ENCODE measurements around the gene FAM234A.

Gene FAM234A

DNA sequence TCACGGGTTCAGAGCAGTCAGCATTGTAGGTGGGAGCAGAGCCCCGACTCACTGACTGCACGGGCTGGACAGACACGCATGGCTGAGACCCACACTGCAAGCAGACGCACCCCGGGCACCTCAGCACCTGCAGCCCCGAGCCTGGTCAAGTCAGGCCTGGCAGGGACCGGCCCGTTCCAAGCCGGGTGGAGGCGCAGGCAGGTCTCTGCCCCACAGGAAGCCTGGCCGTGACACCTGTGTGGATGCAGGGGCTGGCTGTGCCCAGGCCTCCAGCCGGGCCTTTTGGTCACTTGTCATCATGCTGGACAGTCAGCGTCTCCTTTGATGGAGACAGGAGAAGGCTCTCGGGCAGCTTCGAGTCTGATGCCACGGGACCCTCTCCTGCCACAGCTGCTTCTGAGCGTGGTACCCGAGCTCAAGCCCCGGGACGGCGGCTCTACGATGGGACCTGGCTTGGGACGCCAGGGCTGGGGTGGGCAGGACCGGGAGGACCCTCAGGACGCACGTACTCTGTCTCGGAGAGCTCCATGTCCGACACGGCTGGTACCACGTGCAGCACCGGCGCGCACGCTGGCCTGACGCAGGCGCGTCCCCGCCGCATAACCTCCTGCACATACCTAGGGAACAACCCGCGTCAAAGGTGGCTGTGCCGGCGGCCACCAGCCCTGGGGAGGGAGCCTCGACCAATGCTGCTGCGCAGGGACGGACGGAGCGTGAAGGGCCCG is 56.2 kb downstream of the FAM234A start:
- no peak overlapping the region for H3K4me3 ChIP-seq (ENCODE audit: low read depth, low read length)
- no peak for DNase-seq (ENCODE audit: low read depth)

DNA sequence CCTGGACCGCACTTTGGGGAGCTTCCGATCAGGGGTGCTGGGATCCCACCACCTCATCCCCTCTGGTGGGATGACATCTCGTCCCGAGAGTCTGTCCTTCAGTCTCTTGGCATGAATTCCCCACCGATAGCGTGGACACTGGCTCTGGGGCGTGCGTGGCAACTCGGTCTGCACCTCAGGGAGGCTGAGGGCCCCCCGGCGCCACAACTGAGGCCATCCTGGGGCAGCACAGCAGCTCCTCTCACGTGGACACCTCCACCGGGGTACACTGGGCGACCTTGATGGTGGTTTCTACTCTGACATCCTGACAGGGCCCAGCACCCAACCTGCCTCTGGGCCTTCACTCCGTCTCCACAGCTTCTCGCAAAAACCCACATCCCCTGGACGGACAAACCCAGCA is 56.9 kb downstream of the FAM234A start:
- H3K4me3 ChIP-seq (ENCODE audit: low read depth, low read length) = no peak overlapping the region
- DNase-seq (ENCODE audit: low read depth) = no peak

DNA sequence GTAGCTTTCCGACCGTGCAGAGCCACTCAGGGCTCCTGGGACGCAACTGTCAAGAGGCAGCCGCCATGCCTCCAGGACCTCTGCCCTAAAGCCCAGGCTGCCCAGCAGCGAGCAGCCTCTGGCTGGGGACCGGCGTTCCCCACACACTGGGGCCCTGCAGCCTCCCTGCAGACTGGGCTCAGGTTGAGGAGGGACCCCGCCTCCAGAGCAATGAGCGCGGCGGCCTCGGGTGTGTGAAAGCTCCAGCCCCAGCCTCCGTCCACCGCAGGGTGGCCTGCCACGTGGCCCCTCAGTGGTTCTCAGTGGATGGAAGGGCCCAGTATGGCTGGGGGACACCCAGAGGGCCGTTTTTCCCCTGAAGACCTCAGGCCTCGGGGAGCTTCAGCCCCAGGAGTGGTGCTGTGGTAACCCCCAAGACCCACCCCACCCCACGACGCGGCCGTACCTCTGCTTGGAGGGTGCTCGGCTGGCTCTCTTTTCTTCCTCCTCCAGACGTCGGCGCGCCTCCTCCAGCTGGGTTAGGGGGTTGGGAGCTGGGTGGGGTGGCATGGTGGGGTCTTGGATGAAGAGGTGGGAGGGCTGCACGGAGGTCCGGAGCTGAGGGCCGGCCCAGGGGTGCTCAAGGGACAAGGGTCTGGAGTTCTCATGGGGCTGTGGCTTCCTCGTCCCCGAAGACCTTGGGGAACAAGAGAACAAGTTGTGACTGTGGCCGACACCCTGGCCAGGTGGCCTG is 58.6 kb downstream of the FAM234A start:
- DNase-seq (ENCODE audit: low read depth) = no peak
- H3K4me3 ChIP-seq (ENCODE audit: low read depth, low read length) = no peak overlapping the region

DNA sequence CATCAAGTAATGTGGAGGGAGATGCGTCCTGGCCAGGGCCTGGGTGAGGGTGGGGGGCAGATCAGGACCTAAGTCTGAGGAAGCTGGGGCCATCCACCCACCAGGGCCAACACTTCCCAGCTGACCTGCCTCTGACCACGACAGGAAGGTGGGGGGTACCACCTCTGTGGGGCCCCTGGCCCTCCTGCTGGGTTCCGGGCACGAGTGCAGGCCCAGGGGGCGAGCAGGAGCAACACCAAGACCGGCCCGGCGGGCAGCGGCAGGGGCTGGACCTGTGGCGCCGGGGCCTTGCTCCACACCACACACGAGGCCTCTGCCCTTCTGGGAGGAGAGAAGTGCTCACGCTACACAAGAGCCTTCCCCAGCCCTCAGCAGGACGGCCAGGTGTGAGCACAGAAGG is 61.7 kb downstream of the FAM234A start:
- H3K4me3 ChIP-seq (ENCODE audit: low read depth, low read length) = no peak overlapping the region
- DNase-seq (ENCODE audit: low read depth) = no peak

DNA sequence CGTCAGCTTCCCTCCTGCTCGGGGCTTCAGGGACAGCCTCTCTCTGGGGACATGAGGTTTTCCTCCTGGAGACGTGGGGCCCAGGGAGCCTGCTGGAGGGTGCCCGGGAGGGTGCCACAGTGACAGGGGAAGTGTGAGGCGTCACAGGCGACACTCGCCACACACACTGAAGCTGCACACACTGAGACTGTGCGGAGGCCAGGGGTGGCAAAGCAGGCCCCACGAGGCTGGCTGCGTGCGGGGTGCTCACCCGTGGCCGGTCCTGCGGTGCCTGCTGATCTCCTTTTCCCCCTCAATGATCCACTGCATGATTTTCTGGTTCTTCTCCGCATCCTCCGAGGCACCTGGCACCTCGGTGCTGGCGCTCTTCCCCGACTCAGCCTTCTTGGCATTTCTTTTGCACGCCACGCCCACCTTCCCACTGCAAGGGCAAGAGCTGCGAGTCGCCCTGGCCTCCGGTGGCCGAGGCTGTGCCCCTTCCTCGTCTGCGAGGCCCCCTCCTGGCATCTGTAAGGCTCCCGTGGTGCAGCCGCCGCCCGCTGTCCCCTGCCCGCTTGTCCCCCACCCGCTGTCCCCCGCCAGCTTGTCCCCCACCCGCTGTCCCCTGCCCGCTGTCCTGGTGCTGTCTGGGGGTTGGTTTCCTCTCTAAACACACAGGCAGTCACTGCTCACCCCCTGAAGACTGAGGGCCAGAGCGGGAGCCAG is 62.3 kb downstream of the FAM234A start:
- DNase-seq (ENCODE audit: low read depth) = no peak
- no peak overlapping the region for H3K4me3 ChIP-seq (ENCODE audit: low read depth, low read length)

DNA sequence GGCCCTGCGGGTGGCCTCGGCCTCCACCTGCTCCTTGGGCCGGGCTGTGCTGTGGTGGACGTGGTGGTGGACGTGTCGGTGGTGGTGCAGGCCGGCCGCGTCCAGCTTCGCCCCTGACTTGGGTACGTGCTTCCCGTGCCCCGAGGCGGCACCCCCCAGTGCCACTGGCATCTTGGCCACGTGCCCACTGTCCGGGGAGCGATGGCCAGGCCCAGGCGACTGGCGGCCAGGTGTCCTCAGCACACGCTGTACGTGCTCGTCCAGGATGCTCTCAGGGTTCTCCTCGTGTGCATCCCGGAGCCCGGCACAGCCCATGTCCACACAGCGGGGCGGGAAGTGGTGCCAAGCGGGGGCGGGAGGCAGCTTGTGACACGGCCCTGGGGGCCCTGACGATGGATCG is 63.2 kb downstream of the FAM234A start:
- DNase-seq (ENCODE audit: low read depth) = no peak
- no peak overlapping the region for H3K4me3 ChIP-seq (ENCODE audit: low read depth, low read length)

DNA sequence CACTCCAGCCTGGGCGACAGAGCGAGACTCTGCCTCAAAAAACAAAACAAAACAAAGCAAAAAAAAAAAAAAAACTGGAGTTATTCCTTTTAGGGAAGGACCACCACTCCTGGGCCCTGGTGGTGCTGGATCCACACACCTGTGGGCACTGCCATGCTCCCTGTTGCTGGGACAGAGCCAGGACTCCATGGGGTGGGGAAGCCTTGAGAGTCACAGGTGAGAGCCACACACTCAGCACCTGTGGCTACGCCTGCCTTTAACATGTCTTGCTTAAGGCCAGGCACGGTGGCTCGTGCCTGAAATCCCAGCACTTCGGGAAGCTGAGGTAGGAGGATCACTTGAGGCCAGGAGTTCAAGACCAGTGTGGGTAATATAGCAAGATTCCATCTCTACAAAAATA is 66.6 kb downstream of the FAM234A start:
- H3K4me3 ChIP-seq (ENCODE audit: low read depth, low read length) = no peak overlapping the region
- no peak for DNase-seq (ENCODE audit: low read depth)

DNA sequence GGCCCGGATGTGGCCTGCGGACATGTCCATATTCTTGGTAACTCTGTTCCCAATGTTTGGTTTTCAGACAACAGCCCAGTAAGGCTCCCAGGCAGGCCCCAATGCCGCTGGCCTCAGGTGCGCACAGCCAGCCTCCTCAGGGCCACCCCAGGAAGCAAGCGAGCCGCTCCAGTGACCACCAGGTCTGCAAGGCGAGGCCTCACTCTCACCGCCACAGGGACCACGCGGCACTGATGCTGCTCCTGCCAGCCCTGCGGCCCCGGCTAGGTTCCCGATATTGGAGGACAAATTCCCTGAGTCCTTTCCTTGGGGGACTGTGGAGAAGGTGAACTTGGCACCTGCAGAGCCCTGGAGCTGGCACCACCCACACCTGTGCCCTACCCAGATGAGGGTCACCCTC is 67.3 kb downstream of the FAM234A start:
- no peak for DNase-seq (ENCODE audit: low read depth)
- no peak overlapping the region for H3K4me3 ChIP-seq (ENCODE audit: low read depth, low read length)

DNA sequence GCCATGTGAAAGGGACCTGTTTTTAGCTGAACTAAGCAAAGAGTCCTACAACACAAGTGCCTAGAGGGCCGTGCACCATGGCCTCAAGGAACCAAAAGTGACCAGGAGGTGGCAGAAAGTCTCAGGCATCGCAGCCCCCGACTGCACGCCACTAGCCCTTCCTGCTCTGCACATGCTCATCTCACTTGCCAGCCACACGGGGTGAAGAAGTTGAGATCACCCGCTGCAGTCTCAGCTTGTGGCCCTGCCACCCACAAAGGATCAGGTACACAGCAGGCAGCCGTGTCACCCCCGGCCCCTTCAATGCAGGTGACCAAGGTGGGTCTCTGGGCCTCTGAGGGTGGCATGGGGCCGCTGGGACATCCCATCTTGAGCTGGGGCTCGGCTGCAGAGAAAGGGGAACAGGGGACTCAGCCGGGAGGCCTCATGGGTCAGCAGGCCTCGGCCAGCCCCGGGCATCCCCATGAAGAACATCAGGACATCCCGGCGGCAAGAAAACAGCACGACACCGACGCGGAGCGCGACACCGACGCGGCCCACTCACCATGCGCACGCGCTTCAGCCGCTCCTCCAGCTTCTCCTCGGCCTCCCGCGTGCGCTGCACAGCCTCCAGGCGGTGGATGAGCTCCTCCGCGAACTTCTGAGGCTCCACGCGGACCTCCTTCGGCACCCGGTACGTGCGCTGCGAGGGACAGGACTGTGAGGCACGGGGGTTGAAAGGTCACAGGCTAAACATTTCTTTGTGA is 69.3 kb downstream of the FAM234A start:
- no peak for DNase-seq (ENCODE audit: low read depth)

DNA sequence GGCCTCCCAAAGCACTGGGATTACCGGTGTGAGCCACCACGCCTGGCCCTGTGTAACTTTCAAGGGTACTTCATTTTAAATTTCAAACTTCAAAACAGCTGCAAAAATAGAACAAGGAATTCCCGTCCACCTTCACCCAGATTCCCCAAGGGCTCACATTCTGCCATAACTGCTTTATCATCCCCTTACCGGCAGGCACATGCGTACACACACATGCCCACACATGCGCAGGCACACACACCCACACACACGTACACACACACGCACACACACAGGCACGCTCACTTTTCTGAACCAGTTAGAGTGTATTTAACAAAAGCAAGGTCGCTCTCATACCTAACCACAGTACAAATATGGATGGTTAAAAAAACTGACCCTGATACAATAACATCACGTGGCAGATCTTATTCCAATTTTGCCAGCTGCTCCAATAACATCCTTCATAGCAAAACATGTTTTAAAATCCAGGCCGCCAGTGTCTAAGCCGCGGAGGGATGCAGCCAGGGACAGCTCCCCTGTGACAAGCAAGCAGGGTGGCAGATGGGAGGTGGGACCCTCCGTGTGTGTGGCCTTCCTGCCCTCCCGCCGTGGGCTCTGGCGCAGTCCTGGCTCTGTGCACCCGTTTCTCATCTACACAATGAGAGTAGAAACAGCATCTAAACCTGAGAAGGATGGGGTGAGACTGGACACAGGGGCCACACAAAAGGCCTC is 71.5 kb downstream of the FAM234A start:
- no peak for DNase-seq (ENCODE audit: low read depth)
- H3K4me3 ChIP-seq (ENCODE audit: low read depth, low read length) = no peak overlapping the region

More for the DNA sequence above, 69.3 kb downstream of the FAM234A start:
- H3K4me3 ChIP-seq (ENCODE audit: low read depth, low read length) = no peak overlapping the region

DNA sequence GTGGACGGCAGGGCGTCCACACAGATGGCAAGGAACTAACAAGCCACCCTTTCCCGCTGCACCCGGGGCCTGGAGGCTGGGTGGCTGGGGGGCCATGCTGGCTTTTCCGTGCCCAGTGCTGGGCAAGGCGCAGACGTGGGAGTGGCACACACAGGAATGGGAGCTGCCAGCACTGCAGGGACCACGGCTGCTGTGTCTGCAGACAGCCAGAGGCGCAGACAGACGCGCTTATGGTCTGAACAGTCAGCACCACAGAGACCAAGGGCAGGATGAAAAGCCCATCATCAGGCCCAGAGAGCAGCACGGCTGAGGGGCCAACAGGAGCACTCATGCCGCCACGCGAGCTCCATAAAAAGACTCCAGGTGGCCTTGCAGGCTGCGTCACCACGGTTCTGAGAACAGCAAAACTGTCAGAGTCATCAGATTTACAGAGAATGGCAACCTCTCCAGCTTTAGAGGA is 72.3 kb downstream of the FAM234A start:
- H3K4me3 ChIP-seq (ENCODE audit: low read depth, low read length) = no peak overlapping the region

DNA sequence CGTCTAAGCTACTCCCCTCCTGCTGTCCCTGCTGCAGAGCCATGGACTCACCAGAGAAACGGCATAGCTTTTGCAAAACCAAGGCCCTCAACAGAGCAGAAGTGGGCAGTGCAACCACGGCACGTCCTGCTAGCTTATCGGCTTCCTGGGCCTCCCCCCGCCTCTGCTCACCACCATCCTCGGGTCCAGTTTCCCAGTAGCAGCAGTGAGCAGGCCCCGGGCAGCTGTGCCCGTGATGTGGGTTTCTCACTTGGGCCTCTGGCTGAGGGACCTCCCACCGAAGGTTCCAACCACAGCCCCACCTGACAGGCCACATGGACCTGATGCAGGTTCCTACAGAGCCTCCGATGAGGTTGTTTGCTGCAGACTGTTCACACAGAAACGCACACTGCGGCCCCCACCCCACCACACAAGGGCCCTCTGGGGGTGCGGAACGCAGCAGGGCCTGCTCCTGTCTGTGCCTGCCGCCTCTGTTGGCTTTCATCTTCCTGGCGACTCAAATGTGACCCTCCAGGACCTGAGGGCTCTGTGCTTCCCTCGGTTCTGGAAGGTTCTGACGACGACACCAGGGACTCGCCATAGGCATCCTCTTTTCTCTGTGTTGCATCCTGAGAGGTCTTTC is 73.2 kb downstream of the FAM234A start:
- DNase-seq (ENCODE audit: low read depth) = no peak
- H3K4me3 ChIP-seq (ENCODE audit: low read depth, low read length) = no peak overlapping the region

More for the DNA sequence above, 72.3 kb downstream of the FAM234A start:
- no peak for DNase-seq (ENCODE audit: low read depth)

DNA sequence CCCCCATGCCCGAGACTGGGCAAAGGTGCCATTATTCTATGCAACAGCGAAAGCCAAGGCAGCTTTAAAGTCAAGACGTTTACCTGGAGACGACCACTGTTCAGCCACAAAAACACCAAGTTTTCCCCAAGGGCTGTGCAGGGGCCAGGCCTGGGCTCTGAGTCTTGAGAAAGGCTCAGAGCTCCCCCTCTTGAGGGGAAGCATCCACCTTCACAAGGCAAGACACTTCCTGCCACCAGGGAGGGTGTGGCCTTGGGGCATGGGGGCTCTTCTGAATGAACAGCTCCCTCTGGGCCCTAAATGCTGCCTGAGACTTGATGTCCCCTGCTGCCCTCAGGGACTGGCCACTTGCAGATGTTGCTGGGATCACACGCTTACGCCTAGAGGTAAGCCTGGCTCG is 74.9 kb downstream of the FAM234A start:
- DNase-seq (ENCODE audit: low read depth) = no peak
- H3K4me3 ChIP-seq (ENCODE audit: low read depth, low read length) = no peak overlapping the region

DNA sequence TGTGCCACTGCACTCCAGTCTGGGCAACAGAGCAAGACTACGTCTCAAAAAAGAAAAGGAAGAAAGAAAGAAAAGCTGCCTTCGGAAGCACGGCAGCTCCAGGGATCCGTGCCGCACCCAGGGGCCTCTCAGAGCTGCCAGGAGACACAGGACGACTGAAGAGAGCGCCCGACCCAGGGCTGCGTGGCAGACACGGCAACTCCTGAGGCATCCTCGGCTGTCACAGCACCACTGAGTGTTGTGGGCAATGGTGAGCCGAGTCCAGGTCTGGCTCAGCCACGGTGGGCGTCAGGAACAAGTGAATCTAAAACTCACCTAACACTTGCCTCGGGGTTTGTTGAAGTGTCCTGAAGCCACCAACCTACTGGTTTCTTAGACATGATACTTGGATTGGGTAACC is 77.1 kb downstream of the FAM234A start:
- no peak overlapping the region for H3K4me3 ChIP-seq (ENCODE audit: low read depth, low read length)
- no peak for DNase-seq (ENCODE audit: low read depth)

DNA sequence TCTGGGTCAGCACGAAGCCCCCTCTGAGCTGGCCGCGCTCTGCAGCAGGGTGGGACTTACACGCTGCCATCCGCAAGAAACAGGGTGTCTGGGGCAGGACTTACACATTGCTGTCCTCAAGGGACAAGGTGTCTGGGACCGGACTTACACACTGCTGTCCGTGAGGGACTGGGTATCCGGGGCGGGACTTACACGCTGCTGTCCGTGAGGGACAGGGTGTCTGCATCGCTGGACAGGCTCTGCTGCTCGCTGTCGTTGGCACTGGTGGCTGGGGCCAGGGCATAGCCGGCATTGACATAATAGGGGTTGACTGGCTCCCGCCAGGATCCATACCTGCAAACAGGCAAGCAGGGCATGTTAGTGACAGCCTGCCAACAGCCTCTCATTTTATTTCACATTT is 79.7 kb downstream of the FAM234A start:
- H3K4me3 ChIP-seq (ENCODE audit: low read depth, low read length) = no peak overlapping the region
- no peak for DNase-seq (ENCODE audit: low read depth)

DNA sequence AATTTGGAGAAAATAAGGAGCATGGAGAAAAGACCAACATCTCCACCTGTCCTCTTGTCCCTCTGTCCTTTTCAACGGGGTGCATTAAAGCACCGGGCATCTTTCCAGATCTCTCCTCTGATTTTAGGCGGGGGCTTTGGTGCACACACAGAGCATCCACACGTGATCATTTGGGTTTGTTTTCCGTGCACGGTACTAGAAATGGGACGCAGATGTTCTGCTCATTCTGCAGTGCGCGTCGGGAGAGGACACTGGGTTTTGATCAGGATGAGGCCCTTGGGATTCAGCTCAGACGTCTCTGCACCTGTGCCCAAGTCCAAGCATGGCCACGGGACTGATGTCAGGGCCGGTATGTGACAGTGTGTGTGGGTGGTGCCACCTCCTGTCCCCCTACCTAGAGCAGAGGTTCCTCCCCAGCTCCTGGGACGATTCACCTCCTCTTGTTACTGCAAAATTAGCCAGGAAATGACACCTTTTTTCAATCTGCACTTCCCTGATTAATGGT is 80.2 kb downstream of the FAM234A start:
- H3K4me3 ChIP-seq (ENCODE audit: low read depth, low read length) = no peak overlapping the region
- no peak for DNase-seq (ENCODE audit: low read depth)

Data from skeletal muscle cell (primary cell).